OCI-LY7 (cell line): ENCODE measurements around the gene SMAD4. TPM values are rescaled to one million over a fixed set of nuclear protein-coding genes. Genes with fewer than 3 reads are reported as not detected.

Experiments used
- BruUV-seq: library from RNA; stranded (reverse); fragments of 400-500 nt; replicated peaks from 2 replicates; lab custom pipeline; 2021; lab: Mats Ljungman, UMichigan
- CTCF ChIA-PET: fragments of 300-600 bp; sonication (Branson Sonifier 250); formaldehyde crosslinking; loops from one replicate; lab custom pipeline; 2022; ENCODE audit warnings: antibody characterized with exemption; ENCODE audit not compliant: unreplicated experiment; lab: Charles Lee
- POLR2A ChIA-PET: fragments of 300-600 bp; sonication (Branson Sonifier 250); formaldehyde crosslinking; loops from one replicate; lab custom pipeline; 2022; ENCODE audit warnings: antibody characterized with exemption; lab: Charles Lee
- DNase-seq: peaks from one replicate; pipeline ENCODE4 v3.0.0-alpha.2; 2015; ENCODE audit warnings: low spot score
- H2AFZ ChIP-seq: fragments of 200-600 bp; sonication (generic), shearing (Covaris generic); 2 replicates; pipeline ENCODE4 v1.6.1; 2014; ENCODE audit warnings: mild to moderate bottlenecking, antibody characterized with exemption, low read length, moderate library complexity
- H3K27ac ChIP-seq: fragments of 200-600 bp; sonication (generic); 2 replicates; pipeline ENCODE4 v1.5.1; 2014; ENCODE audit warnings: mixed run types, low read depth, mild to moderate bottlenecking, moderate library complexity, low read length, inconsistent platforms; ENCODE audit not compliant: poor library complexity, severe bottlenecking
- H3K36me3 ChIP-seq: fragments of 200-600 bp; sonication (generic); 2 replicates; pipeline ENCODE4 v1.6.1; 2014; ENCODE audit warnings: mild to moderate bottlenecking, antibody characterized with exemption, low read length, moderate library complexity, mixed read lengths; ENCODE audit not compliant: insufficient read depth
- H3K4me1 ChIP-seq: fragments of 200-600 bp; sonication (generic); 2 replicates; pipeline ENCODE4 v1.5.1; 2014; ENCODE audit warnings: mild to moderate bottlenecking, low read length; ENCODE audit not compliant: insufficient read depth, poor library complexity, severe bottlenecking
- H3K4me2 ChIP-seq: fragments of 200-600 bp; sonication (generic); 2 replicates; pipeline ENCODE4 v1.6.1; 2014; ENCODE audit warnings: mild to moderate bottlenecking, low read length
- H3K4me3 ChIP-seq: fragments of 200-600 bp; sonication (generic); 2 replicates; pipeline ENCODE4 v1.5.1; 2014; ENCODE audit warnings: mild to moderate bottlenecking, low read depth, low read length; ENCODE audit not compliant: poor library complexity, severe bottlenecking
- H3K79me2 ChIP-seq: fragments of 200-600 bp; sonication (generic); 2 replicates; pipeline ENCODE4 v1.6.1; 2016; ENCODE audit warnings: low read depth, mild to moderate bottlenecking, low read length, moderate library complexity, mixed read lengths; ENCODE audit not compliant: insufficient read depth
- H3K9me2 ChIP-seq: fragments of 200-600 bp; sonication (generic); 2 replicates; pipeline ENCODE4 v1.6.1; 2016; ENCODE audit warnings: mild to moderate bottlenecking, low read length, mixed read lengths; ENCODE audit not compliant: insufficient read depth
- H3K9me3 ChIP-seq: fragments of 200-600 bp; sonication (generic); 2 replicates; pipeline ENCODE4 v1.6.1; 2014; ENCODE audit warnings: mild to moderate bottlenecking, mixed run types, low read length, mixed read lengths
- H4K20me1 ChIP-seq: fragments of 200-600 bp; sonication (generic); 2 replicates; pipeline ENCODE4 v1.6.1; 2014; ENCODE audit warnings: mild to moderate bottlenecking, antibody characterized with exemption, low read length, moderate library complexity, mixed read lengths; ENCODE audit not compliant: insufficient read depth
- CTCF ChIP-seq: fragments of 200-600 bp; sonication (generic); conservative IDR thresholded peaks from 2 replicates; pipeline ENCODE4 v1.5.1; 2014; ENCODE audit warnings: mild to moderate bottlenecking, antibody characterized with exemption, low read length, moderate library complexity, mixed read lengths
- EZH2phosphoT487 ChIP-seq: fragments of 200-600 bp; sonication (generic); IDR thresholded peaks from 2 replicates; pipeline ENCODE4 v1.6.1; 2018; ENCODE audit warnings: low read depth, borderline replicate concordance, mild to moderate bottlenecking, mixed run types, antibody characterized with exemption, low read length, moderate library complexity, mixed read lengths
- intact Hi-C: fragments of 100-400 bp; cut with micrococcal nuclease; formaldehyde crosslinking; loops from one replicate; pipeline ENCODE4 v1.10.0; 2022; ENCODE audit not compliant: unreplicated experiment
- total RNA-seq, 2 experiments: library from RNA; depleted of rRNA in 1 of 2; stranded (reverse); fragments of >200 nt in 1 of 2; shearing (Covaris generic) in 1 of 2; gene quantifications; 2 replicates each; pipeline ENCODE4 v1.2.3, GENCODE V29; 2014 to 2022

SMAD4 gene
- total RNA-seq, 2 experiments from 2014 or later, result 44.7 to 47.6 TPM

DNA sequence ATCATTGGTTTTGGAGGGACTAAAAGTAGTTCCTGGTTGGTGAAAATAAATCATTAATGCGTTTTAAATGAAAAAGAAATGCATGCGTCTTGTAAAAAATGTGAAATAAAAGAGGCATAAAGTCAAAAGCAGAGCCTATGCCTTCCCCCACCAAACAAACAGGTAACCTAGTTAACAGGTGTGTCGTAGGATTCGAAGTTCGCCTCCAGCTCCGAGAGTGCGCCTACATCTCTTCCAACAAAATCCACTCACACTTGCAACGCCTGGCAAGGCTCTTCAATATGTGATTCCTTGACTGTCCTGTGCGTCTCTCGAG is 677 bp upstream of the SMAD4 start:
- peak overlapping the region; percentile 89 for H3K4me2 ChIP-seq
- CTCF ChIA-PET, result no interaction called here
- no peaks in the 10 kb centered on the region for H3K9me2 ChIP-seq
- peak overlapping the region; percentile 87 for H3K4me3 ChIP-seq
- no TSS peak for BruUV-seq
- peak overlapping the region; percentile 94 for H2AFZ ChIP-seq
- H4K20me1 ChIP-seq, result peaks cover 20% of the 10 kb centered on the region
- no peak for DNase-seq
- peaks cover 14% of the 10 kb centered on the region for H3K4me1 ChIP-seq
- POLR2A ChIA-PET, result interaction anchor here (0.9 to 1.8 kb wide), 3 partner anchors 11 to 138 kb away, joined by 3 to 4 read pairs (median 3); no protein-coding TSS in a partner anchor
- H3K9me3 ChIP-seq, result no peaks in the 10 kb centered on the region
- TF ChIP-seq CTCF (no peak), EZH2phosphoT487 (no peak)
- intact Hi-C loops, result no loop called here
- H3K36me3 ChIP-seq, result peaks cover 16% of the 10 kb centered on the region
- H3K79me2 ChIP-seq, result peaks cover 51% of the 10 kb centered on the region
- peak overlapping the region; percentile 57 for H3K27ac ChIP-seq

- TF ChIP-seq CTCF (no peak), EZH2phosphoT487 (no peak)
- H3K27ac ChIP-seq, result peak overlapping the region; percentile 57
- no peak overlapping the region for H2AFZ ChIP-seq
- H3K4me1 ChIP-seq, result peaks cover 14% of the 10 kb centered on the region
- H3K79me2 ChIP-seq, result peaks cover 65% of the 10 kb centered on the region
- POLR2A ChIA-PET, result interaction anchor here (0.7 to 1.8 kb wide), 5 partner anchors 10 to 60 kb away, joined by 3 to 5 read pairs (median 4); no protein-coding TSS in a partner anchor
- peaks cover 20% of the 10 kb centered on the region for H4K20me1 ChIP-seq
- H3K36me3 ChIP-seq, result peaks cover 16% of the 10 kb centered on the region
- H3K4me3 ChIP-seq, result peak overlapping the region; percentile 87
- intact Hi-C loops, result loop anchor here (2.0 to 10.0 kb wide), 3 partner anchors 63 to 164 kb away; partner anchors contain the start of genes ELAC1, ME2 and MEX3C
- BruUV-seq, result no TSS peak
- no peaks in the 10 kb centered on the region for H3K9me3 ChIP-seq
- peak overlapping the region; percentile 89 for H3K4me2 ChIP-seq
- H3K9me2 ChIP-seq, result no peaks in the 10 kb centered on the region
- peak; percentile 55 for DNase-seq
- CTCF ChIA-PET, result no interaction called here
Measured at GRCh38 chr18:51030537-51031258, 685 bp downstream of the SMAD4 start.

GRCh38 chr18:51032193-51032592 is 2.2 kb downstream of the SMAD4 start:
- H3K4me3 ChIP-seq, result peak overlapping the region; percentile 87
- TF ChIP-seq EZH2phosphoT487 (no peak), CTCF (no peak)
- intact Hi-C loops, result loop anchor here (5.0 to 10.0 kb wide), 2 partner anchors 65 to 163 kb away; partner anchors contain the start of genes ELAC1 and MEX3C
- BruUV-seq, result no TSS peak
- H3K27ac ChIP-seq, result no peak overlapping the region
- H3K79me2 ChIP-seq, result peaks cover 78% of the 10 kb centered on the region
- peaks cover 14% of the 10 kb centered on the region for H3K4me1 ChIP-seq
- H4K20me1 ChIP-seq, result peaks cover 20% of the 10 kb centered on the region
- CTCF ChIA-PET, result no interaction called here
- peaks cover 16% of the 10 kb centered on the region for H3K36me3 ChIP-seq
- DNase-seq, result no peak
- POLR2A ChIA-PET, result interaction anchor here (0.9 to 1.3 kb wide), 2 partner anchors 9 to 14 kb away, joined by 3 to 5 read pairs; no protein-coding TSS in a partner anchor
- no peak overlapping the region for H2AFZ ChIP-seq
- H3K9me3 ChIP-seq, result no peaks in the 10 kb centered on the region
- H3K9me2 ChIP-seq, result no peaks in the 10 kb centered on the region
- peak overlapping the region; percentile 89 for H3K4me2 ChIP-seq
